ENCODE results near the gene NPAS3. TPM values are rescaled to one million over a fixed set of nuclear protein-coding genes. Genes with fewer than 3 reads are reported as not detected.

NPAS3 gene
- total RNA-seq, 1 experiment from 2014 or later: not detected

DNA sequence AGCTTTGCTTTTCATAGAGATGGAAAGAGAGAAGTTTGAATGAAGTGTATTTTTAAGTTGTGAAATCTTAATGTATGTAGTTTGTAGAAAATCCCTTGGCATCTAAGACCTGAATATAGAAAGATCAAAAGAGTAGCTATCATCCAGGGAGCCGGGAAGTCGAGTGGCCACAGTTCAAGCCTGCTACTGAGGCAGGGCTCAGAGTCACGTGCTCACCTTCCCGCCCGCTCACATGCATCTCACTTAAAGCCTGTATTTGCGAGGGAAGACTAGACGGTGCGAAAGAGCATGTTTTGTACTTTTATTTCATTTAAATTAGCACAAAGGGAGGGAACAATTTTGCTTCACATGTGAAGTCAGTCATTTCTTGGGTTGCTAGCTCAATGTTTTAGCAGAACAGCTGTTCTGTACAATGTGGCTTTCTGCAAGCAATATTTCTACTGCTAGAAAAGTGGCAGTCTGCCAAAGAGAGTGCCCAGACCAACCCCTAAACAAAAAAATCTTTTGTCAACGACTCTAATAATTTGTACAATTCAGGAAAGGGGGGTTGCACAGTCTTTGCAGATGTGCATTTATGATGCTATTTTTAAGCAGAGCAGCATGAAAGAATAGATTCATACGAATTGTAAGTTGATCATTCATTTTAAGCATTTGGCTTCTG lies 290.7 kb downstream of the NPAS3 start:
- no peak overlapping the region for H3K9ac ChIP-seq (ENCODE audit: low read length)
- TF ChIP-seq POLR2AphosphoS5 (IDR thresholded peaks at IDR 0.05; ENCODE audit: low read depth, low read length): no peak
- TF ChIP-seq ELF1 (IDR thresholded peaks at IDR 0.05; ENCODE audit: borderline replicate concordance, low read depth): no peak
- TF ChIP-seq, protein P1, sequence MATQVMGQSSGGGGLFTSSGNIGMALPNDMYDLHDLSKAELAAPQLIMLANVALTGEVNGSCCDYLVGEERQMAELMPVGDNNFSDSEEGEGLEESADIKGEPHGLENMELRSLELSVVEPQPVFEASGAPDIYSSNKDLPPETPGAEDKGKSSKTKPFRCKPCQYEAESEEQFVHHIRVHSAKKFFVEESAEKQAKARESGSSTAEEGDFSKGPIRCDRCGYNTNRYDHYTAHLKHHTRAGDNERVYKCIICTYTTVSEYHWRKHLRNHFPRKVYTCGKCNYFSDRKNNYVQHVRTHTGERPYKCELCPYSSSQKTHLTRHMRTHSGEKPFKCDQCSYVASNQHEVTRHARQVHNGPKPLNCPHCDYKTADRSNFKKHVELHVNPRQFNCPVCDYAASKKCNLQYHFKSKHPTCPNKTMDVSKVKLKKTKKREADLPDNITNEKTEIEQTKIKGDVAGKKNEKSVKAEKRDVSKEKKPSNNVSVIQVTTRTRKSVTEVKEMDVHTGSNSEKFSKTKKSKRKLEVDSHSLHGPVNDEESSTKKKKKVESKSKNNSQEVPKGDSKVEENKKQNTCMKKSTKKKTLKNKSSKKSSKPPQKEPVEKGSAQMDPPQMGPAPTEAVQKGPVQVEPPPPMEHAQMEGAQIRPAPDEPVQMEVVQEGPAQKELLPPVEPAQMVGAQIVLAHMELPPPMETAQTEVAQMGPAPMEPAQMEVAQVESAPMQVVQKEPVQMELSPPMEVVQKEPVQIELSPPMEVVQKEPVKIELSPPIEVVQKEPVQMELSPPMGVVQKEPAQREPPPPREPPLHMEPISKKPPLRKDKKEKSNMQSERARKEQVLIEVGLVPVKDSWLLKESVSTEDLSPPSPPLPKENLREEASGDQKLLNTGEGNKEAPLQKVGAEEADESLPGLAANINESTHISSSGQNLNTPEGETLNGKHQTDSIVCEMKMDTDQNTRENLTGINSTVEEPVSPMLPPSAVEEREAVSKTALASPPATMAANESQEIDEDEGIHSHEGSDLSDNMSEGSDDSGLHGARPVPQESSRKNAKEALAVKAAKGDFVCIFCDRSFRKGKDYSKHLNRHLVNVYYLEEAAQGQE (IDR thresholded peaks at IDR 0.05; ENCODE audit: low read depth): no peak
- TF ChIP-seq EZH2 (IDR thresholded peaks at IDR 0.05): no peak
- ChIA-PET CTCF (no interaction called here), RAD21 (ENCODE audit: low non-redundant PET in 1 of 2, low total read pairs in 2 of 2, uncharacterized antibody in 2 of 2, unreplicated experiment in 2 of 2) (no interaction called here), POLR2A (no interaction called here)
- no peak for ATAC-seq
- H3K79me2 ChIP-seq (ENCODE audit: insufficient read depth, low read length): no peaks in the 10 kb centered on the region
- no peak overlapping the region for H3K27ac ChIP-seq (ENCODE audit: low read depth, low read length)
- no peaks in the 10 kb centered on the region for H3K4me1 ChIP-seq (ENCODE audit: control insufficient read depth in 1 of 2, insufficient read depth in 2 of 2, low read length in 2 of 2)
- H3K9me3 ChIP-seq (ENCODE audit: control insufficient read depth in 1 of 2, insufficient read depth in 1 of 2, low read depth in 1 of 2, low read length in 2 of 2): no peaks in the 10 kb centered on the region
- H3K4me3 ChIP-seq (replicated peaks in 1 of 2; ENCODE audit: low read depth in 1 of 2, low read length in 2 of 2): no peak overlapping the region
- DNase-seq (ENCODE audit: low read depth, low spot score): no peak
- no peaks in the 10 kb centered on the region for H3K27me3 ChIP-seq (ENCODE audit: insufficient read depth, low read length)
- H2AFZ ChIP-seq (ENCODE audit: low read depth, low read length, poor library complexity, severe bottlenecking): no peak overlapping the region
- no TSS peak for BruUV-seq (replicated peaks)
- H3K4me2 ChIP-seq (ENCODE audit: low read length): no peak overlapping the region
- no peaks in the 10 kb centered on the region for H3K9me2 ChIP-seq (ENCODE audit: insufficient read depth)
- H4K20me1 ChIP-seq (ENCODE audit: insufficient read depth): no peaks in the 10 kb centered on the region
- no peaks in the 10 kb centered on the region for H3K36me3 ChIP-seq (ENCODE audit: control insufficient read depth in 1 of 2, insufficient read depth in 2 of 2, low read length in 2 of 2)
- intact Hi-C loops (cut with micrococcal nuclease): no loop called here

DNA sequence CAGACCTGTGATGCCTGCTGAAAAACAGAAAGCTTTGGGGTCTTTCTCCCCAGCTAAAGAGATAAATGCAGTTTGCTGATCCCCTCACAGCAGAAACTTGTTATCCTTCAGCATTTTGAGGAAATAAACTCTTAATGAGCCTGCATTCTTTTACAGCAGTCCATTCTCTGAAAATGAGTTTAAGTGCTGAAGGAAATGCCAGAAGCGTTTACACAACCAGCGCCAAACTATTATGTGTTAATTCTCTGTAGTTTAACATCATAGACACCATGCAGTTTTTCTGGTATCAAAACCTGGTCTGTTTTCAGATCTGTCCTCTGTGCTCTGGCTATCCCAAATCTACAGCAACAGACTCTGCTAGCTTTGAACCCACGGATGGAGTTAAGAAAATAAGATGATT lies 291.3 kb downstream of the NPAS3 start:
- no peaks in the 10 kb centered on the region for H4K20me1 ChIP-seq (ENCODE audit: insufficient read depth)
- no peak overlapping the region for H3K4me3 ChIP-seq (replicated peaks in 1 of 2; ENCODE audit: low read depth in 1 of 2, low read length in 2 of 2)
- no peak for ATAC-seq
- ChIA-PET RAD21 (ENCODE audit: low non-redundant PET in 1 of 2, low total read pairs in 2 of 2, uncharacterized antibody in 2 of 2, unreplicated experiment in 2 of 2) (no interaction called here), POLR2A (no interaction called here), CTCF (no interaction called here)
- no peak overlapping the region for H2AFZ ChIP-seq (ENCODE audit: low read depth, low read length, poor library complexity, severe bottlenecking)
- H3K9me3 ChIP-seq (ENCODE audit: control insufficient read depth in 1 of 2, insufficient read depth in 1 of 2, low read depth in 1 of 2, low read length in 2 of 2): no peaks in the 10 kb centered on the region
- no peaks in the 10 kb centered on the region for H3K9me2 ChIP-seq (ENCODE audit: insufficient read depth)
- H3K4me2 ChIP-seq (ENCODE audit: low read length): no peak overlapping the region
- intact Hi-C loops (cut with micrococcal nuclease): no loop called here
- no peaks in the 10 kb centered on the region for H3K4me1 ChIP-seq (ENCODE audit: control insufficient read depth in 1 of 2, insufficient read depth in 2 of 2, low read length in 2 of 2)
- no peaks in the 10 kb centered on the region for H3K27me3 ChIP-seq (ENCODE audit: insufficient read depth, low read length)
- H3K9ac ChIP-seq (ENCODE audit: low read length): no peak overlapping the region
- no TSS peak for BruUV-seq (replicated peaks)
- no peaks in the 10 kb centered on the region for H3K36me3 ChIP-seq (ENCODE audit: control insufficient read depth in 1 of 2, insufficient read depth in 2 of 2, low read length in 2 of 2)
- TF ChIP-seq ELF1 (IDR thresholded peaks at IDR 0.05; ENCODE audit: borderline replicate concordance, low read depth): no peak
- TF ChIP-seq EZH2 (IDR thresholded peaks at IDR 0.05): no peak
- H3K27ac ChIP-seq (ENCODE audit: low read depth, low read length): no peak overlapping the region
- DNase-seq (ENCODE audit: low read depth, low spot score): no peak
- H3K79me2 ChIP-seq (ENCODE audit: insufficient read depth, low read length): no peaks in the 10 kb centered on the region
